ENCODE results near the gene INTS12.
A peak's percentile ranks its signal among the peaks of the same experiment; 100 is the strongest.

INTS12 gene

DNA sequence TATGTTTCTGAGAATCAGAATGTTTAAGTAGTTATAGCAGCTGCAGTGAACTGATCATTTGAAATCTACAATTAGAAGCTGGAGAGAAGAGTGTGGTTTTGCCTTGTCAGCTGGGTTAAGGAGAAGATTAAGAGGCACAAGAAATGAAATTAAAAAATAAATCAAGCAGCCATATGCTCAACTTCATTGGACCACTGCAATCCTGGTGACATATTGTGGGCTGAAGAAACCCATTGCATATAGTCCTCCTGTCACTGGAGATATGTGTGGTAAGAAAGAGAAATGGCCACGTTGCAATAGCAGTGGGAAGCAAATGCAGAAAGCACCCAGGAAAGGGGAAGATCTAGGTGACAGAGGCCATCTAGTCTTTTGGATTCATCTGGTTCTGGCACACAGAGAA, 63.0 kb downstream of the INTS12 start:
- H3K27me3 ChIP-seq (ENCODE audit: insufficient read depth, poor library complexity, severe bottlenecking), result no peaks in the 10 kb centered on the region
- no peak for ATAC-seq (ENCODE audit: low read depth)
- H3K27ac ChIP-seq (ENCODE audit: poor library complexity, severe bottlenecking), result no peak overlapping the region
- no peak overlapping the region for H3K4me3 ChIP-seq (ENCODE audit: severe bottlenecking)
- H3K36me3 ChIP-seq (ENCODE audit: low read depth), result no peaks in the 10 kb centered on the region
- DNase-seq (ENCODE audit: low spot score), result no peak
- peaks cover 6% of the 10 kb centered on the region for H3K4me1 ChIP-seq (ENCODE audit: insufficient read depth, poor library complexity, severe bottlenecking)
- TF ChIP-seq, protein P1, sequence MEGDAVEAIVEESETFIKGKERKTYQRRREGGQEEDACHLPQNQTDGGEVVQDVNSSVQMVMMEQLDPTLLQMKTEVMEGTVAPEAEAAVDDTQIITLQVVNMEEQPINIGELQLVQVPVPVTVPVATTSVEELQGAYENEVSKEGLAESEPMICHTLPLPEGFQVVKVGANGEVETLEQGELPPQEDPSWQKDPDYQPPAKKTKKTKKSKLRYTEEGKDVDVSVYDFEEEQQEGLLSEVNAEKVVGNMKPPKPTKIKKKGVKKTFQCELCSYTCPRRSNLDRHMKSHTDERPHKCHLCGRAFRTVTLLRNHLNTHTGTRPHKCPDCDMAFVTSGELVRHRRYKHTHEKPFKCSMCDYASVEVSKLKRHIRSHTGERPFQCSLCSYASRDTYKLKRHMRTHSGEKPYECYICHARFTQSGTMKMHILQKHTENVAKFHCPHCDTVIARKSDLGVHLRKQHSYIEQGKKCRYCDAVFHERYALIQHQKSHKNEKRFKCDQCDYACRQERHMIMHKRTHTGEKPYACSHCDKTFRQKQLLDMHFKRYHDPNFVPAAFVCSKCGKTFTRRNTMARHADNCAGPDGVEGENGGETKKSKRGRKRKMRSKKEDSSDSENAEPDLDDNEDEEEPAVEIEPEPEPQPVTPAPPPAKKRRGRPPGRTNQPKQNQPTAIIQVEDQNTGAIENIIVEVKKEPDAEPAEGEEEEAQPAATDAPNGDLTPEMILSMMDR (IDR thresholded peaks at IDR 0.05; ENCODE audit: poor library complexity, severe bottlenecking), result no peak
- H3K9me3 ChIP-seq (ENCODE audit: severe bottlenecking), result no peaks in the 10 kb centered on the region

DNA sequence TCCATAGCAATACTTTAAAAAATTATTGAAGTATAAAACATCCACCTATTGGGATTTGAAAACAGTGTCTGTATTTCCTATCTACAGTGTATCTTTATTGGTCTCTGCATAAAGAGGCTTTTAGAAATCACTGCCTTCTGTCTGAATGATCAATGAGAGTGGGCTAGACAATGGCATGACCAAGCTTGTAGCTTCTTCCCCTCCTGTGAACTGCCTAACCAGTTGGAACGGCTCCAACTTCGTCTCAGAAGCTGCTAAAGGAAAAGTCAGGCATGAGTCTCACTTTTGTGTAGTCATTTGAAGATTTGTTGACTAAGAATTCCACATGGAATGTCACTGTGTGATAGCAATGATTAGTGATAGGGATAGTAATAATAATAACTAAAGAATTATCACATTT, 64.2 kb downstream of the INTS12 start:
- Histone ChIP-seq H3K27me3 (ENCODE audit: insufficient read depth, poor library complexity, severe bottlenecking) (no peaks in the 10 kb centered on the region), H3K4me3 (ENCODE audit: severe bottlenecking) (no peak overlapping the region), H3K9me3 (ENCODE audit: severe bottlenecking) (no peaks in the 10 kb centered on the region), H3K4me1 (ENCODE audit: insufficient read depth, poor library complexity, severe bottlenecking) (peaks cover 6% of the 10 kb centered on the region), H3K36me3 (ENCODE audit: low read depth) (no peaks in the 10 kb centered on the region), H3K27ac (ENCODE audit: poor library complexity, severe bottlenecking) (no peak overlapping the region)
- DNase-seq (ENCODE audit: low spot score) (no peak), ATAC-seq (ENCODE audit: low read depth) (peak; percentile 84)
- TF ChIP-seq, protein P1 (IDR thresholded peaks at IDR 0.05; ENCODE audit: poor library complexity, severe bottlenecking), result no peak

DNA sequence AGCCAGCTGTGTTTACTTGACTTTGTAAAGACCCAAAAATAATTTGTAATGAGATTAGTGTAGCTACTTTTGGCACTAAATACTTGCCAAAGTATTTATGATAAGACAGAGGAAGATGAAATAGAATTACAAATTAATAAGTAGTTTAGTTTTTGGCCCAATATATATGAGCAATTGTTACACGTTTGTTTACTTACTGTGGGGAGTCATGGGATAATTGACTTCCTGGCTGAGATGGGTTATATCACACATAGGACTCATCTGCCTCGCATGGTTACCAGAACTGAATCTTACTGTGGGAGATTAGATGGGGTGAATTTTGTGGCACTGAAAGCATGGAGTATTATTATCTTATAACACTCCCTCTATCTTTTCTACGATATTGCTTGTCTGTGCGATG, 66.6 kb downstream of the INTS12 start:
- TF ChIP-seq, protein P1 (IDR thresholded peaks at IDR 0.05; ENCODE audit: poor library complexity, severe bottlenecking), result no peak
- Histone ChIP-seq H3K36me3 (ENCODE audit: low read depth) (no peaks in the 10 kb centered on the region), H3K27ac (ENCODE audit: poor library complexity, severe bottlenecking) (no peak overlapping the region), H3K27me3 (ENCODE audit: insufficient read depth, poor library complexity, severe bottlenecking) (no peaks in the 10 kb centered on the region), H3K4me1 (ENCODE audit: insufficient read depth, poor library complexity, severe bottlenecking) (peaks cover 6% of the 10 kb centered on the region), H3K9me3 (ENCODE audit: severe bottlenecking) (no peaks in the 10 kb centered on the region), H3K4me3 (ENCODE audit: severe bottlenecking) (no peak overlapping the region)
- no peak for DNase-seq (ENCODE audit: low spot score)
- peak; percentile 50; the same call in 1 of the 3 replicates for ATAC-seq (ENCODE audit: low read depth)

DNA sequence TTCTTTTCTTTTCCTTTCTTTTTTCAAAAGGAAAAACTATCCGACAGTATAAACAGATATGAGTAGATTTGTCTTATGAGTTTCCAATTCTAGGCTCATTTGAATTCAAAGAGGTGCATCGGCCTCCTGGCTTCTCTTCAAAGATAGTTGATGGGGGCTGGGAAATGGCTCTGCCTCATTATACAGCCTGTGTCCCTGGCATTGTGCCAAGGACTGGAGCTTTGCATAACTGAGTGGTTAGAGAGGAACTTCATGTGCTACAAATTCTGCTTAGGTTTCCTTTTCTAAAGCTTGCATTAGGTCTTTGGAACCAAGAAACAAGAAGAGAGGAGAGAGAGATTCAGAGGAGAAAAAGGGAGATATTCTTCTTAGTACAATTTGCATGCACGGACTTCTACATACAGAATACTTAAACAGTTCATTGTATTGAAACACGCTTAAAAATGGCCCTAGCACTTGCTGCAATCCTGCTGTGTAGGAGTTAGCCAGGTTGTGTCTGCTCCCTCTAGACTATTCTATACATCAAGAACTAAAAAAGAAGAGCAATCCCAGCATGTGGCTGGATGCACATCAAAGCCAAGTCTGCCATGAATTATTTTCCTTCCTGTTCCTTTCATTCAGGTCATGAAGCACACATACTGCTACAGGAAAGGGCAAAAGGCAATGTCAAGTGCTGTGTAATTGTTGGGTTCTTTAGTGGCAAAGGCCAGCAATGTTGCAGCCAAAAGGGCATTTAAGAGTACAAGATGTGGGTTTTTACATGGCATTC, 70.9 kb downstream of the INTS12 start:
- no peaks in the 10 kb centered on the region for H3K9me3 ChIP-seq (ENCODE audit: severe bottlenecking)
- TF ChIP-seq, protein P1 (IDR thresholded peaks at IDR 0.05; ENCODE audit: poor library complexity, severe bottlenecking), result no peak
- H3K4me3 ChIP-seq (ENCODE audit: severe bottlenecking), result no peak overlapping the region
- ATAC-seq (ENCODE audit: low read depth) (no peak), DNase-seq (ENCODE audit: low spot score) (no peak)
- no peaks in the 10 kb centered on the region for H3K27me3 ChIP-seq (ENCODE audit: insufficient read depth, poor library complexity, severe bottlenecking)
- H3K4me1 ChIP-seq (ENCODE audit: insufficient read depth, poor library complexity, severe bottlenecking), result peaks cover 12% of the 10 kb centered on the region
- H3K36me3 ChIP-seq (ENCODE audit: low read depth), result no peaks in the 10 kb centered on the region
- no peak overlapping the region for H3K27ac ChIP-seq (ENCODE audit: poor library complexity, severe bottlenecking)

DNA sequence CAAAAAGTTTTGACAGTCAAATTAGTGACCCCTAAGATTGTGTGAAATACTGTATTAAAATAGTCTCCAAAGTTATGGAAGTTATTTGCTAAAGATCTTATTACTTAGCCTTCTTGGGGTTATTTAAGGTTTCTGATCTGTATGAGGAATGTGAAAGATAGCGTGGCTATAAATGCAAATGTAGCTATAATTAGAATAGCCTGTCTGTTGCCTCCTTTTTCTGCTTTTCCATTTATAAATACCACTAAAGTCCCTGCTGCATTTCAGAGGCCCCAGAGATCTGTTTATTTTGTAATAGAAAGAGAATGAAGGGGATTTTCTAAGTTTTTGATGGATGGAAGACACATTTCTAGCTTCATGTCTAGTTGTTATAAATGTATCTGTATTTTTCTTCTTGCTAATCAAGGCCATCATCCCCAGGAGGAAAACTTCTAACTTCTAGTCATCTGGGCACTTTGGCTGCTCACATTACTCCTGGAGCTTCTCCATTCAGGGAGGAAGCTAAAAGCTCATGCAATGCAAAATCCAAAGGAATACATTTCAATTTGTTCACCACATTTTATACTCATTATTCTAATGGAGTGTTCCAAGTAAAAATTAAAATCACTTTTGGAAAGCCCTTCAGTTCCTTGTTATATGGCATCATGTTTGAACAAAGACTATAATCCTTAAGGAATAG, 73.9 kb downstream of the INTS12 start:
- Histone ChIP-seq H3K9me3 (ENCODE audit: severe bottlenecking) (no peaks in the 10 kb centered on the region), H3K36me3 (ENCODE audit: low read depth) (no peaks in the 10 kb centered on the region), H3K4me1 (ENCODE audit: insufficient read depth, poor library complexity, severe bottlenecking) (peaks cover 29% of the 10 kb centered on the region), H3K27ac (ENCODE audit: poor library complexity, severe bottlenecking) (no peak overlapping the region), H3K27me3 (ENCODE audit: insufficient read depth, poor library complexity, severe bottlenecking) (no peaks in the 10 kb centered on the region), H3K4me3 (ENCODE audit: severe bottlenecking) (no peak overlapping the region)
- TF ChIP-seq, protein P1 (IDR thresholded peaks at IDR 0.05; ENCODE audit: poor library complexity, severe bottlenecking), result no peak
- DNase-seq (ENCODE audit: low spot score), result no peak
- ATAC-seq (ENCODE audit: low read depth), result no peak
